ENCODE measurements around the gene RNF213.

- TF ChIP-seq ZNF274 (IDR thresholded peaks at IDR 0.05; ENCODE audit: low read depth, low read length) (no peak), SUZ12 (IDR thresholded peaks at IDR 0.05; ENCODE audit: extremely low read depth, insufficient read depth, insufficient read length) (no peak), YY1 (IDR thresholded peaks at IDR 0.05; ENCODE audit: insufficient read depth, insufficient read length) (no peak)
Measured at GRCh38 chr17:80319999-80320344, 59.3 kb downstream of the RNF213 start.
